ENCODE results near the gene ALOX12B.

DNA sequence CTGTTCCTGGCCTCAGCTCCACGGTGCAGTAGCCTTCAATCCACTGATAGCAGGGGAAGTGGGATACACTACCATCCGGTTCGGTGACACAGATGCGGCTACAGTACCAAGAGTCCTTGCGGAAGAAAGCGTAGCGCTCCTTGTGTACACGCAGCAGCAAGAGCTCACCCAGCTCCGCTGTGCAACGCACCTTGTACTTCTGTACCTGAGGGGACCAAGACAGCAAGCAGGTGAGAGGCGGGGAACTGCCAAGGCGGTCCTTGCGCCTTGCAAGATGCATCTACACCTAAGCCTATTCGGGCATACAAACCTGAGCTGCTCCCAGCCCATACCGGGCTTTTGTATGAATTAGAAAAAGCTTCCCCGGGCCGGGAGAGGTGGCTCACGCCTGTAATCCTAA lies 29.3 kb upstream of the ALOX12B start:
- TF ChIP-seq, protein P1, sequence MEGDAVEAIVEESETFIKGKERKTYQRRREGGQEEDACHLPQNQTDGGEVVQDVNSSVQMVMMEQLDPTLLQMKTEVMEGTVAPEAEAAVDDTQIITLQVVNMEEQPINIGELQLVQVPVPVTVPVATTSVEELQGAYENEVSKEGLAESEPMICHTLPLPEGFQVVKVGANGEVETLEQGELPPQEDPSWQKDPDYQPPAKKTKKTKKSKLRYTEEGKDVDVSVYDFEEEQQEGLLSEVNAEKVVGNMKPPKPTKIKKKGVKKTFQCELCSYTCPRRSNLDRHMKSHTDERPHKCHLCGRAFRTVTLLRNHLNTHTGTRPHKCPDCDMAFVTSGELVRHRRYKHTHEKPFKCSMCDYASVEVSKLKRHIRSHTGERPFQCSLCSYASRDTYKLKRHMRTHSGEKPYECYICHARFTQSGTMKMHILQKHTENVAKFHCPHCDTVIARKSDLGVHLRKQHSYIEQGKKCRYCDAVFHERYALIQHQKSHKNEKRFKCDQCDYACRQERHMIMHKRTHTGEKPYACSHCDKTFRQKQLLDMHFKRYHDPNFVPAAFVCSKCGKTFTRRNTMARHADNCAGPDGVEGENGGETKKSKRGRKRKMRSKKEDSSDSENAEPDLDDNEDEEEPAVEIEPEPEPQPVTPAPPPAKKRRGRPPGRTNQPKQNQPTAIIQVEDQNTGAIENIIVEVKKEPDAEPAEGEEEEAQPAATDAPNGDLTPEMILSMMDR (IDR thresholded peaks at IDR 0.05; ENCODE audit: insufficient read depth, low read length, poor library complexity, severe bottlenecking), result no peak
- TF ChIP-seq EZH2phosphoT487 (conservative IDR thresholded peaks at IDR 0.05; ENCODE audit: low read length), result no peak
